Stomach (tissue), 9 donors: ENCODE measurements around the gene PEF1. TPM values are rescaled to one million over a fixed set of nuclear protein-coding genes. Genes with fewer than 3 reads are reported as not detected.

ENCODE experiments used
- DNase-seq, 2 donors: peaks; one replicate each; pipeline versions ENCODE4 v3.0.0 to v3.0.0-alpha.2; 2013 to 2019
- H3K27ac ChIP-seq, 5 donors: fragments of 200-600 bp in 4 of 5; sonication (generic) in 4 of 5; one replicate each; pipeline ENCODE4 v1.5.1; 2013 to 2019; ENCODE audit warnings: mild to moderate bottlenecking in 1 of 5, moderate library complexity in 1 of 5
- H3K27me3 ChIP-seq, 3 donors: fragments of 200-600 bp; sonication (generic); one replicate each; pipeline ENCODE4 v1.5.1; 2017 to 2019; ENCODE audit warnings: mixed run types in 1 of 3
- H3K36me3 ChIP-seq, 4 donors: fragments of 200-600 bp; sonication (generic); 1 replicate in 3 of 4; 2 replicates in 1 of 4; pipeline ENCODE4 v1.5.1; 2016 to 2019
- H3K4me1 ChIP-seq, 4 donors: fragments of 200-600 bp; sonication (generic); one replicate each; pipeline ENCODE4 v1.5.1; 2016 to 2019
- H3K4me3 ChIP-seq, 4 donors: fragments of 200-600 bp; sonication (generic) in 3 of 4; one replicate each; pipeline ENCODE4 v1.5.1; 2016 to 2019; ENCODE audit warnings: mild to moderate bottlenecking in 1 of 4
- H3K9me3 ChIP-seq, 4 donors: fragments of 200-600 bp; sonication (generic); one replicate each; pipeline ENCODE4 v1.5.1; 2016 to 2019
- EP300 ChIP-seq: sonication (generic); formaldehyde crosslinking; IDR thresholded peaks from one replicate; pipeline ENCODE4 v1.6.1; 2017; ENCODE audit warnings: antibody characterized with exemption
- POLR2A ChIP-seq, 4 donors: fragments of 450-650 bp; IDR thresholded peaks; one replicate each; pipeline ENCODE4 v1.6.1; 2016; ENCODE audit warnings: antibody characterized with exemption in 4 of 4, control low read depth in 2 of 4, mild to moderate bottlenecking in 1 of 4, moderate library complexity in 1 of 4
- POLR2AphosphoS5 ChIP-seq, 3 donors: sonication (generic); formaldehyde crosslinking; IDR thresholded peaks; one replicate each; pipeline ENCODE4 v1.6.1; 2016; ENCODE audit warnings: antibody characterized with exemption in 3 of 3
- WGBS, 5 donors: extraction: QIAGEN DNeasy Blood & Tissue Kit in 3 of 5; methylation state at CpG; one replicate each; pipeline versions ENCODE4 v1.1.5 to v1.1.7; 2013 to 2018; 5-methylcytosine and 5-hydroxymethylcytosine counted together
- intact Hi-C: fragments of 100-400 bp; cut with DNase I; formaldehyde crosslinking; loops from one replicate; pipeline ENCODE4 v1.15.1; 2023; ENCODE audit warnings: low total_unique reads
- polyA plus RNA-seq, 3 donors: library from polyadenylated mRNA; stranded (reverse); fragments of 200-250 nt; gene quantifications; one replicate each; pipeline ENCODE4 v1.2.3, GENCODE V29; 2013
- total RNA-seq, 5 donors: library from RNA; depleted of rRNA; stranded (reverse); fragments of >200 nt; gene quantifications; one replicate each; pipeline versions ENCODE4 v1.1.0 to v1.2.3, GENCODE V29; 2014 to 2016
- TF ChIP-seq, protein P1 (sequence below), 7 experiments: fragments of 450-650 bp in 4 of 7; fragments of 200-600 bp in 3 of 7; sonication (generic) in 3 of 7; IDR thresholded peaks; one replicate each; pipeline ENCODE4 v1.5.1; 2016 to 2019; ENCODE audit warnings: antibody characterized with exemption in 7 of 7, control low read depth in 2 of 7, mild to moderate bottlenecking in 1 of 7
- donor health status: healthy with polysubstance abuse.
- donor health status: Bipolar disorder and iron deficiency.
- donor health status: healthy.

The PEF1 gene
- total and polyA plus RNA-seq, 8 donors, result 19.7 to 91.0 (median 66.1) TPM

DNA sequence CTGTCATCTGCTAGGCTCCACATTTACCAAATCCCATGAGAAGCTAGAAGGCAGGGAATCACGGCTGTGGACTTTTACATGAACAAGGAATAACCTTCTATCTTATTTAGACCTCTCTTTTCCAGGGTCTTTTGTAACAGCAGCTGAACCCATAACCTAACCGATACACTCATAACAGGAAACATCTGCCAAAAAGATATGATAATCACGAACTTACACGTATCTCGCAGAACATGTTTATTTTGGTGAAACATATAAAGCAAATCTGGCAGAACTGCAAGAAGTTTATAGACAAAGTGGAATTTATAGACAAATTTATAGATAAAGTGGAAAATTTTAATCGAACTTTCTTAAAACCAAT, 48.0 kb downstream of the PEF1 start:
- H3K27me3 ChIP-seq, result peaks cover 0 to 2% (median 0%) of the 10 kb centered on the region in 3 donors
- no peak overlapping the region for H3K27ac ChIP-seq
- H3K9me3 ChIP-seq, result no peaks in the 10 kb centered on the region
- TF ChIP-seq, protein P1, sequence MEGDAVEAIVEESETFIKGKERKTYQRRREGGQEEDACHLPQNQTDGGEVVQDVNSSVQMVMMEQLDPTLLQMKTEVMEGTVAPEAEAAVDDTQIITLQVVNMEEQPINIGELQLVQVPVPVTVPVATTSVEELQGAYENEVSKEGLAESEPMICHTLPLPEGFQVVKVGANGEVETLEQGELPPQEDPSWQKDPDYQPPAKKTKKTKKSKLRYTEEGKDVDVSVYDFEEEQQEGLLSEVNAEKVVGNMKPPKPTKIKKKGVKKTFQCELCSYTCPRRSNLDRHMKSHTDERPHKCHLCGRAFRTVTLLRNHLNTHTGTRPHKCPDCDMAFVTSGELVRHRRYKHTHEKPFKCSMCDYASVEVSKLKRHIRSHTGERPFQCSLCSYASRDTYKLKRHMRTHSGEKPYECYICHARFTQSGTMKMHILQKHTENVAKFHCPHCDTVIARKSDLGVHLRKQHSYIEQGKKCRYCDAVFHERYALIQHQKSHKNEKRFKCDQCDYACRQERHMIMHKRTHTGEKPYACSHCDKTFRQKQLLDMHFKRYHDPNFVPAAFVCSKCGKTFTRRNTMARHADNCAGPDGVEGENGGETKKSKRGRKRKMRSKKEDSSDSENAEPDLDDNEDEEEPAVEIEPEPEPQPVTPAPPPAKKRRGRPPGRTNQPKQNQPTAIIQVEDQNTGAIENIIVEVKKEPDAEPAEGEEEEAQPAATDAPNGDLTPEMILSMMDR (IDR thresholded peaks at IDR 0.05), result no peak
- TF ChIP-seq POLR2A (IDR thresholded peaks at IDR 0.05), result no peak
- no peak for TF ChIP-seq EP300
- no peak for TF ChIP-seq POLR2AphosphoS5 (IDR thresholded peaks at IDR 0.05)
- intact Hi-C loops, result loop anchor here (5.0 kb wide), 1 partner anchor 34 kb away; no protein-coding TSS in a partner anchor
- DNase-seq, result peak in 1 of 2 donors; percentile 6
- no peak overlapping the region for H3K4me3 ChIP-seq
- no peaks in the 10 kb centered on the region for H3K36me3 ChIP-seq
- 12 to 28% (median 21%) methylated on average over 6 of the region's 6 CpGs for WGBS, 5 donors
- peaks cover 0 to 9% (median 4%) of the 10 kb centered on the region in 4 donors for H3K4me1 ChIP-seq

DNA sequence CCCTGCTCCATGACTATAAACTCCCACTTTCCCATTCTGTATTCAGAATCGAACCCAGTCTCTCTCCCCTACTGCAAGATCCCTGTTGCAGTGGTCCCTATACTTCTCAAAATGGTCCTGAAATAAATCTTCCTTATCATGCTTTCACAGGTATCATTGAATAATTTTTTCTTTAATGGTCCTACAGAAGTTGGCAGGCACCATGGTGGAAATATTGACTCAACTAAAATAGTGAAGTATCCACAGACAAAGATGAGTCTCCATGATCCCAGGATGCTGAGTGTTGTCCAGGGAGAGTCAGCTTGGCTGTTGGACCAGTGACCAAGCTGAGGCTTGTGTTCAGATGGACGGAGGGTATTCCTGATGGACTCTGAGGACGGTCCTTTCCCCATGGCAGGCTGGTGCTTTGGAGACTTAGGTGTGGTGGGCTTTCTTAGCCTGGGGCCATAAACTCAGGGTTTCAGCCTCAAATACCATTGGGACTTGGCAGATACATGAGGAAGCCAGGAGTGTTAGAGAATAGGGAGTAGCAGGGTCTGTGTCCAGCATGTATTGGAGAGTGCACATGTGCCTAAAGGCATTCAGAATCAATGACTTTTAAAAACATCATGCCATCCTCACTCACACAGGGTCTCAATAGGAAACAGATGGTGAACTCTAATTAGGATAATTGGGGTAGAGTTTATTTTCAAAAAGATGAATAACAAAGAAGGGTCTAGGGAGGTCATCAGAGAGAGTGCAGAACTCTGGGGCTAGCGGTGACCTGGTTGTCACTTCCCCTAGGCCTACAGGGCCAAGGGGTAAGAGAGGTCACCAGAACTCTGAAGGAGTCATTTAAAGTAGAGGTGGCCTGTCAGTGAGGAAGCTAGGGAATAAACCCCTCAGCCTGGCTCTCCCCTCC, 48.6 kb downstream of the PEF1 start:
- DNase-seq, result peak in 1 of 2 donors; percentile 4
- Histone ChIP-seq H3K4me1 (peaks cover 0 to 12% (median 5%) of the 10 kb centered on the region in 4 donors), H3K36me3 (no peaks in the 10 kb centered on the region), H3K27ac (no peak overlapping the region), H3K4me3 (no peak overlapping the region), H3K27me3 (peaks cover 0 to 2% (median 0%) of the 10 kb centered on the region in 3 donors), H3K9me3 (no peaks in the 10 kb centered on the region)
- intact Hi-C loops, result loop anchor here (5.0 kb wide), 1 partner anchor 34 kb away; no protein-coding TSS in a partner anchor
- TF ChIP-seq EP300 (no peak), POLR2A (IDR thresholded peaks at IDR 0.05) (no peak), POLR2AphosphoS5 (IDR thresholded peaks at IDR 0.05) (no peak)
- TF ChIP-seq, protein P1 (IDR thresholded peaks at IDR 0.05), result no peak
- 81 to 96% (median 92%) methylated on average over 4 of the region's 4 CpGs for WGBS, 5 donors

- WGBS, 5 donors, result 33 to 47% (median 42%) methylated on average over 8 to 10 of the region's 10 CpGs
- intact Hi-C loops, result no loop called here
These were observed 50.7 kb downstream of the PEF1 start for GRCh38 chr1:31593770-31594632.

More at GRCh38 chr1:31593770-31594632, 50.7 kb downstream of the PEF1 start:
- Histone ChIP-seq H3K9me3 (no peaks in the 10 kb centered on the region), H3K27me3 (peaks cover 0 to 2% (median under 1%) of the 10 kb centered on the region in 3 donors), H3K36me3 (no peaks in the 10 kb centered on the region), H3K27ac (no peak overlapping the region), H3K4me1 (peaks cover 5 to 19% (median 11%) of the 10 kb centered on the region in 4 donors), H3K4me3 (no peak overlapping the region)
- TF ChIP-seq, protein P1 (IDR thresholded peaks at IDR 0.05), result peak in 6 of 7 experiments; percentile 7 to 95 (median 81)
- TF ChIP-seq POLR2AphosphoS5 (IDR thresholded peaks at IDR 0.05) (peak in 1 of 3 donors; percentile 53), EP300 (no peak)
- peak; percentile 90 to 94 for DNase-seq
